Stimulated activated CD8-positive, alpha-beta memory T cell treated with anti-CD3 and anti-CD28 coated beads, Interleukin-12 subunit alpha, Interleukin-12 subunit beta, amount 100 ng/mL, for 4 hours (primary cell): ENCODE data around the gene EGLN3.

Experiments used
- DNase-seq: peaks from one replicate; pipeline ENCODE4 v3.0.0-alpha.2; 2020; ENCODE audit warnings: low read depth

Gene EGLN3

DNA sequence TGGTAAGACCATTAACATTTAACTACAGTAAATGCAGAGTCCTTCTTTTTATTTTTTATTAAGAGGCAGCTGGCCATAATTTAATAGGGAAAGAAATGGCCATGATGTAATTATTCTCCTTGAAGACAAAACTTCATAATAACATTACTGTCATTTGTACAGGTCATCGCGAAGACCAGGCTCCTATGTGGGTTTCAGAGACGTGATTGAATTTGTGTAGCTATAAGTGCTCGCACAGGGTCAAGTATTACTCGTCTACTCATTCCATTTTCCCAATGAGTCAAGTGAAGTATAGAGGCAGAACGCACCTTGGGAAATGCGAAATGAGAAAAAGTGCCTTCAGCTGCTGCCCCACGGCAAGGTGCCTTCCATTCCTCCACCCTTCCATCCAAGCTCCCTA lies 40.4 kb downstream of the EGLN3 start:
- DNase-seq, result no peak

- no peak for DNase-seq
Measured at GRCh38 chr14:33909380-33910084, 41.3 kb downstream of the EGLN3 start.

DNA sequence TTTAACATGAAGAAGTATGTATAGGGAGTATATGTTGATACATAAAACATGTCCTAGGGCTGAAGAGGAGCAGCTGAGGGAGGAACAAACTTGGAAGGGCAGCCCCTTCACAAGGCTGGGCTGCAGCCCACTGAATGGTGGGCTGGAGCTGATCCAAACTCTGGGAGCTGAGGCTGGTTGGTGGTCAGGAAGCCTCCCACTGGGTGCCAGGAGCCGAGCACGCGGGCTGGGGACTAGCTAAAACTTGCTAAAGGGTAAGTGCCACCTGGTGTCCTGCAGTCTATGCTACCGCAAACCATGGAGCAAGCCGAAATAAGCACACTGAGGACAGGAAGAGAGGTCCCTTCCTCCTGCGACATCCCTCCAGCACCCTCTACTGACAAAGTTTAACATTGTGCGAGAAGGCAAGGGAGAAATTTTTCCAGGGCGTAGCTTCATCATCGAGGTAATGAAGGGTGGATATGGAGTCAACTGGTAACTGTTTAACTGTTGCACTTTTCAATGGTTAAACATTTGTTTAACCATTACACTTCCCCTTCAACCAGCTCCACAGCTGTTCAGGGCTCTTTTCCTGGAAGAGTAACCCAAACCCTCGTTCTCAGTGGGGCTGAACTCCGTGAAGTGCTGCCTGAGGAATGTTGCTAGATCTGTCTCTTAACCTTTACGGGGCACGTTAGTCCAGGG lies 42.2 kb downstream of the EGLN3 start:
- no peak for DNase-seq

DNA sequence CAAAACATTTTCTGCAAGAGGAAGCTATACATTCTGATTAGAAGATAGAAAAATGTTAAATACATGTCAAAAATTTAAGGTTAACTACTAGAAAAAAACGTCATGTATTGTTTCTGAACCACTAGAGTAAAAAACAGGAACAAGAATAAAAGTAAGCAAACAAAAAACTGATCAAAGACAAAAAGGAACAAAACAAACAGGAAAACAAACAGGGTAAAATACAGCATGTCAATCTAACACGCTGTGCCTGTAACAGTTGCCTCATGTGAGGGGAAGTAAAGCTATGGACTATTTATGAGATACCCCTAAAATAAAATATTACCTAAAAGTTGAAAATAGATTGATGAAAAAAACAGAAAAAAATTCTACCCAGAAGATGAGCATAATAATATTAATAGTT lies 43.9 kb downstream of the EGLN3 start:
- no peak for DNase-seq

- DNase-seq, result no peak
Measured at GRCh38 chr14:33904609-33905008, 46.3 kb downstream of the EGLN3 start.

GRCh38 chr14:33903369-33903768 lies 47.5 kb downstream of the EGLN3 start:
- DNase-seq, result no peak

- DNase-seq, result no peak
Measured at GRCh38 chr14:33902363-33902762, 48.5 kb downstream of the EGLN3 start.

DNA sequence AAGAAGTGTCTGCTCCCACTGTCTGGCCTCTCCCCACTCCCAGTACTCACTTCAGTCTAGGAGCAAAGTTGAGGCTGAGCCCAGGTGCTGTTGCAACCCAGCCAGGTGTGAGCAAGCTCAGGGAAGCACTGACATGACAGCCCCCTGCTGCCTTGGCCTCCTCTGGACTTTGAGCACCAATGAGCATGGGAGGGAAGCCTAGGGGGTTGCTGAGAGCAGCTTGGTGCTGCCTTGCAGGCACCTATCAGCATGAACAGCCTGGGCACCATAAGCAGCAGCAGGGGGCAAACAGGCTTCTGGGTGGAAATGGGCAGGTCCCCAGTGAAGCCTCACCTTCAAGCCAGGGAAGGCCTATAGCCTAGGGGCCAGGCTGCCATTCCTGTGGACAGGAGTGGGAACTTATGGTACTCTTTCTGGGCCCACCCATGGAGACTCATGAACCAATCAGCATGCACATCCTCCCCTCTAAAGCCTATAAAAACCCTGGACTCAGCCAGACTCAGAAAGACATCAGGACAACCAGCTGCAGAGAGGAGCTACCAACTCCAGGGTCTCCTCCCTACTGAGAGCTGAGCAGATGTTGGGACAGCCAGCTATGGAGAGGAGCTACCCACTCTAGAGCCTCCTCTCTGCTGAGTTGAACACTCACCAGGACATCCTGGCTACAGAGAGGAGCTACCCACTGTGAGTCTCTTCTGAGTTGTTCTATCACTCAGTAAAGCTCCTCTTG lies 49.3 kb downstream of the EGLN3 start:
- DNase-seq, result no peak

DNA sequence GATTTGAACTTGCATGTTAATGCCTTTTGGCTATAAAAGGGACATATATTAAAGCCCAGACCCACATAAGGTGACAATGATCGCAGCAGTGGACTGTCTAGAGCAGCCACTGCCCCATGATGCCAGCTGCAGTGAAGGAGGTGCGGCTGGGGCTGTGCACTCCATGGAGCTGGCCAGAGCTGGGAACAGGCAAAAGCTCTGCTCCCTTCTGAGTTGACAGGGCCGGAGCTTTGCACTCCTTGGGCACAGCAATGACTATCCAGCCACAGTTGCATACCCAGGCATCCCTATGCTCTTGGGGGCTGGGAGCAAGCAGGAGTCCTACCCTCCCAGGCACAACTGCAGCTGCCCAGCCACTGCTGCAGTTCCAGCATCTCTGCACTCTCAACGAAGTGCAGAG lies 50.2 kb downstream of the EGLN3 start:
- no peak for DNase-seq

- DNase-seq, result no peak
Measured at GRCh38 chr14:33899723-33900341, 51.0 kb downstream of the EGLN3 start.

GRCh38 chr14:33897878-33898535 lies 52.9 kb downstream of the EGLN3 start:
- DNase-seq, result no peak

DNA sequence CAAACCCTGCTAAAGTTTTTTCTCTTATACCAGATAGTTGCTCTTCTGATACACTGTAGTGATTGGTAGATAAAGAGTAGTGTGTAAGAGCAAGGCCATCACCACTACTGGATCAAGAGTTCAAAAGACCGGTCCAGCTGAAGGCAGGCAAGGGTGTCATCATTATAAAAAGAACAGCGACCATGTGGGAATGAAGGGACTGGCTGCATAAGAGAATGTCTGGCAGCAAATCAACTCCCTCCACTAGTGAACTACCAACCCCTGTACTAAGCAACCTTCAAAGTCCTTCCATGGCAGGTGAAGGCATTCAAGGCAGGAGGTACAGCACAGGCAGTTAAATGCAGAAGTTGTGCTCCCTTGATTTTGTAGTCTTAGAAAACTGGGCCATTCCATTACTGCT lies 53.5 kb downstream of the EGLN3 start:
- DNase-seq, result no peak

DNA sequence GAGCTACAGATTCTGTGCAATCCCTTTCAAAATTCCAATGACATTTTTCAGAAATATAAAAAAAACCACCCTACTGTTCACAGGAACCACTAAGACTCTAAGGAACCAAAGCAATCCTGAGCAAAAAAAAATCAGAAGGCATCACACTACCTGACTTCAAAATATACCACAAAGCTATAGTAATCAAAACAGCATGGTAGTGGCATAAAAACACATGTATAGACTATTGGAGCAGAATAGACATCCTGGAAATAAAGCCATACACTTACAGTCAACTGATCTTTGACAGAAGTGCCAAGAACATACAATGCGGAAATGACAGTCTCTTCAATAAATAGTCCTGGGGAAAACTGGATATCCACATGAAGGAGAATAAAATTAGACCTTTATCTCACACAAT lies 56.5 kb downstream of the EGLN3 start:
- DNase-seq, result no peak

GRCh38 chr14:33891700-33892099 lies 59.2 kb downstream of the EGLN3 start:
- no peak for DNase-seq

DNA sequence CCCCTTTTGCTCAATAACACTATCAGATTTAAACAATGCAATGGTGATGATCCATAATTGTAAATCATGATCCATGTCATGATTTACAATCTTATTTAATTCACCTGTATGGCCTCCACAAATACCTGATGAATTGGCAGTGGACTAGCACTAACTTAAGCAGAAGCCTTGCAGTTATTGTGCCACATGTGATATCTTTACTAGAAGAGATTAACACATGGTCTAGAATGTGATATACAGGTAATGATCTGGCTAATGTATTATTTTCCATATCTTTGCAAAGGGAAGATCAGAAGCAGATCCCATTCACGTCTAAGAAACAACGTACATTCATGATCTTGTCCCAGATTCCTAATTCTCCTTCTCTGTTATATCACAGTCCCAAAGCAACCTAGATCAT lies 66.0 kb downstream of the EGLN3 start:
- DNase-seq, result no peak

GRCh38 chr14:33880330-33880729 lies 70.5 kb downstream of the EGLN3 start:
- DNase-seq, result no peak

DNA sequence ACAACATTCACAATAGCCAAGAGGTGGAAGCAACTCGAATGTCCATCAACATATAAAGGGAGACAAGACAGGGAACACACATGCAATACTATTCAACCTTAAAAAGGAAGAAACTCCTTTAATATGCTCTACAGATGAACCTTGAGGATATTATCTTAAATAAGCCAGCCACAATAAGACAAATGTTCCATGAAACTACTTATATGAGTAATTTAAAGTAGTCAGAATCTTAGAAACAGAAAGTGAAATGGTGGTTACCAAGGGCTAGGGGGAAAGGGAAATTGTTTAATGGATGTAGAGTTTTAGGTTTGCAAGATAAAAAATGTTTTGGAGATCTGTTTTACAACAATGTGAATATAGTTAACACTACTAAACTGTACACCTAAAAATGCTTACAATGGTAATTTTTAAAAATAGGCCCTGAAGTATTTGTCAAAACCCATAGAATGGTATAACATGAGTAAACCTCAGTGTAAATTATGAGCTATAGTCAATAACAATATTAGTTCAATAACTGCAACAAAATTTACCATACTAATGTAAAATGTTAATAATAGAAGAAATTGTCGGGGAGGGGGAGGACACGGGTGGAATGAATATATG lies 71.1 kb downstream of the EGLN3 start:
- DNase-seq, result no peak

DNA sequence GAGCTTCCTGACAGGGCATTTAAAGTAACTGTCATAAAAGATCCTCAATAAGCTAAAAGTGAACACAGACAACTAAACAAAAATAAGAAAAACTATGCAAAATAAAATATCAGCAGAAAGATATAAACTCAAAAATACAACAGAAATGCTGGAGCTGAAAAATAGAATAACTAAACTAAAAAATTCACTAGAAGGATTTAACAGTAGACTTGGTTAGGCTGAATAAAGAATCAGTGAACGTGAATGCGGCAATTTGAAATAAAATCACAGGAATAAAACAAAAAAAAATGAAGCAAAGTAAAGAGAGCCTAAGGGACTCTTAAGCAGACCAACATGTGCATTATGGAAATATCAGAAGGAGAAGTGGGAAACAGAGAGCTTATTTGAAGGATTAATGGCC lies 74.6 kb downstream of the EGLN3 start:
- no peak for DNase-seq
